SH-SY5Y (cell line): ENCODE data around the gene NCK2.

Source experiments
- GATA2 ChIP-seq: IDR thresholded peaks from 2 replicates; pipeline ENCODE4 v1.6.1; 2011; ENCODE audit warnings: mild to moderate bottlenecking, low read depth, low read length
- GATA3 ChIP-seq: IDR thresholded peaks from 2 replicates; pipeline ENCODE4 v1.6.1; 2011; ENCODE audit warnings: low read depth, mild to moderate bottlenecking, low read length, moderate library complexity

- no peak for TF ChIP-seq GATA3
- no peak for TF ChIP-seq GATA2
Measured at GRCh38 chr2:105734762-105735538, 9.8 kb upstream of the NCK2 start.
